ENCODE data around the gene CEP170B.
"Not testable (repeated sequence)": the region's sequence is repeated elsewhere in the genome, so short reads cannot be mapped to it uniquely, and the experiment has no call there.

The CEP170B gene

GRCh38 chr14:104919152-104919992 is 54.3 kb downstream of the CEP170B start:
- DNase-seq: not testable (repeated sequence)

GRCh38 chr14:104919993-104920315 is 54.9 kb downstream of the CEP170B start:
- DNase-seq: no peak

- no peak for DNase-seq
Measured at GRCh38 chr14:104923640-104924420, 58.8 kb downstream of the CEP170B start.

GRCh38 chr14:104924421-104925213 is 59.5 kb downstream of the CEP170B start, which contains the start of gene PLD4:
Gene PLD4 (plus strand): TSS chr14:104924879. CDS start chr14:104927141, 2,262 bp downstream.
- no peak for DNase-seq

GRCh38 chr14:104925214-104925854 is 60.3 kb downstream of the CEP170B start:
- DNase-seq: no peak

GRCh38 chr14:104925855-104926609 is 61.0 kb downstream of the CEP170B start:
- no peak for DNase-seq

- DNase-seq: no peak
Measured at GRCh38 chr14:104926619-104927431, 61.8 kb downstream of the CEP170B start.

- DNase-seq: no peak
Measured at GRCh38 chr14:104927432-104927816, 62.4 kb downstream of the CEP170B start.

- DNase-seq: no peak
Measured at GRCh38 chr14:104927901-104928300, 62.8 kb downstream of the CEP170B start.

GRCh38 chr14:104928391-104929133 is 63.5 kb downstream of the CEP170B start:
- no peak for DNase-seq

GRCh38 chr14:104929268-104930230 is 64.5 kb downstream of the CEP170B start:
- no peak for DNase-seq

GRCh38 chr14:104930526-104931303 is 65.6 kb downstream of the CEP170B start:
- DNase-seq: no peak

- DNase-seq: no peak
Measured at GRCh38 chr14:104931304-104931770, 66.3 kb downstream of the CEP170B start.

GRCh38 chr14:104931771-104932675 is 67.0 kb downstream of the CEP170B start:
- no peak for DNase-seq

- DNase-seq: peak; percentile 85
Measured at GRCh38 chr14:104932676-104933631, 67.9 kb downstream of the CEP170B start.

Data from activated T-cell treated with anti-CD3 and anti-CD28 coated beads for 4 hours (primary cell).